Psoas muscle (tissue), 8 donors: ENCODE measurements around the gene TOP3A. TPM values are rescaled to one million over a fixed set of nuclear protein-coding genes. Genes with fewer than 3 reads are reported as not detected.

Source experiments
- ATAC-seq, 4 donors: fragments of 200-7000 bp; cut with Tn5 transposase; one replicate each; pipeline ENCODE4 v1.9.1; 2020; ENCODE audit warnings: moderate library complexity in 3 of 4, mild to moderate bottlenecking in 2 of 4
- DNase-seq, 2 donors: peaks; one replicate each; pipeline ENCODE4 v3.0.0-alpha.2; 2020
- H3K27ac ChIP-seq: fragments of 200-600 bp; one replicate; pipeline ENCODE4 v1.8.0; 2022
- H3K27me3 ChIP-seq, 3 donors: fragments of 200-600 bp in 1 of 3; one replicate each; pipeline versions ENCODE4 v1.6.1 to v1.8.0; 2013 to 2022; ENCODE audit warnings: low read length in 2 of 3, mild to moderate bottlenecking in 2 of 3, moderate library complexity in 1 of 3; ENCODE audit not compliant: insufficient read depth in 3 of 3
- H3K36me3 ChIP-seq, 2 donors: fragments of 200-600 bp in 1 of 2; one replicate each; pipeline versions ENCODE4 v1.6.1 to v1.8.0; 2013 to 2022; ENCODE audit warnings: low read depth in 1 of 2, mild to moderate bottlenecking in 1 of 2, moderate library complexity in 1 of 2; ENCODE audit not compliant: insufficient read depth in 1 of 2
- H3K4me1 ChIP-seq: fragments of 200-600 bp; one replicate; pipeline ENCODE4 v1.8.0; 2022
- H3K4me3 ChIP-seq: fragments of 200-600 bp; one replicate; pipeline ENCODE4 v1.8.0; 2022; ENCODE audit warnings: mild to moderate bottlenecking
- H3K9me3 ChIP-seq: fragments of 200-600 bp; one replicate; pipeline ENCODE4 v1.8.0; 2022
- CTCF ChIP-seq: fragments of 200-600 bp; IDR thresholded peaks from one replicate; pipeline ENCODE4 v1.8.0; 2022; ENCODE audit warnings: antibody characterized with exemption
- WGBS, 3 donors: extraction: QIAGEN DNeasy Blood & Tissue Kit; methylation state at CpG; one replicate each; pipeline versions ENCODE4 v1.1.6 to v1.1.7; 2013; 5-methylcytosine and 5-hydroxymethylcytosine counted together
- intact Hi-C, 2 donors: fragments of 100-400 bp; cut with DNase I; formaldehyde crosslinking; loops; one replicate each; pipeline versions ENCODE4 v1.11.0 to v1.14.2; 2022
- polyA plus RNA-seq, 3 donors: library from polyadenylated mRNA; stranded (reverse); fragments of 200-250 nt; gene quantifications; one replicate each; pipeline ENCODE4 v1.2.3, GENCODE V29; 2013
- total RNA-seq, 4 donors: library from RNA; stranded (reverse); fragmentation: NEBNext Ultra II Directional in 2 of 4; extraction: Animal tissue kit (Norgen Biotek cat#: 25700) in 2 of 4; gene quantifications; one replicate each; pipeline versions ENCODE4 v1.2.1 to v1.2.4, GENCODE V29; 2021 to 2023
- donor health status: healthy with polysubstance abuse.
- donor health status: DM: no; HTN: no; CAD: no; lungs with moderate emphysema.
- donor health status: Bipolar disorder and iron deficiency.
- donor health status: healthy.
- donor health status: DM: yes; HTN: yes; CAD: no.
- donor health status: DM: no; HTN: no; CAD: no.
- donor health status: DM: no; HTN: no; CAD: no.
- donor health status: DM: yes; HTN: yes; CAD: no.

The TOP3A gene
- total and polyA plus RNA-seq, 7 donors = 8.8 to 24.3 (median 13.6) TPM

DNA sequence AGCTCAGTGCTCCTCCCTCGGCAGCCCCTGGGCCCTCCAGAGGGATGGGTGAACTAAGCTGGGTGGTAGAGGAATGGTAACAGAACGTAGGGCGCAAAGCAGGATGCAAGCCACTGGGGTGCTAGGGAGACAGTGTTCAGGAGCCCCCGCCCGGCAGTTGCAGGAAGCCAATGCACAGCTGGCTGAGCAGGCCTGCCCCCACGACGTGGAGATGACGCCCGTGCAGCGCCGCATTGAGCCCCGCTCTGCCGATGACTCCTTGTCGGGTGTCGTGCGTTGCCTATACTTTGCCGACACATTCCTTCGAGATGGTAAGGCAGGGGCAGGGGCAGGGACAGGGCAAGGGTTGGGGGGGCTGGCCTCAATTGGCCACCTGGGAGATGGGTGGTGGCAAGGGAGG, 76.5 kb downstream of the TOP3A start:
- Histone ChIP-seq H3K4me1 (no peaks in the 10 kb centered on the region), H3K27ac (no peak overlapping the region), H3K36me3 (peaks cover 0 to 72% of the 10 kb centered on the region in 2 donors), H3K27me3 (no peaks in the 10 kb centered on the region), H3K9me3 (no peaks in the 10 kb centered on the region), H3K4me3 (no peak overlapping the region)
- WGBS, 3 donors = 91 to 94% (median 92%) methylated on average over 18 of the region's 18 CpGs
- no peak for TF ChIP-seq CTCF
- ATAC-seq (no peak), DNase-seq (no peak)
- intact Hi-C loops = no loop called here

DNA sequence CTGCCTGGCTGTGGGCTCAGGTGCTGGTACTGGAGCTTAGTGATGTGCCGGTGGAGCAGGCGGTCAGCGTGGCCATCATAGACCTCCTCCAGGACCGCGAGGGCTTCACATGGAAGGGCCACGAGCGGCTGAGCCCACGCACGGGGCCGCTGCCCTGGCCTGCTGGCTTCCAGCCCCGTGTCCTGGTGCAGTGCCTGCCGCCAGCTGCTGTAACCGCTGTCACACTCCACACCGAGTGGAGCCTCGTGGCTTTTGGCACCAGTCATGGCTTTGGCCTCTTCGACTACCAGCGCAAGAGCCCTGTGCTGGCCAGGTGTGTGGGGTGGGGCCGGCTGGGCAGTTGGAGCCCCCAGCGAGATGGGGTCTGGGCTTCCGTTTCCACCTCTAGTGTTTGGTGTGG, 77.3 kb downstream of the TOP3A start:
- no peak for TF ChIP-seq CTCF
- DNase-seq = no peak
- Histone ChIP-seq H3K36me3 (peaks cover 0 to 70% of the 10 kb centered on the region in 2 donors), H3K27ac (no peak overlapping the region), H3K4me3 (no peak overlapping the region), H3K9me3 (no peaks in the 10 kb centered on the region), H3K27me3 (no peaks in the 10 kb centered on the region), H3K4me1 (no peaks in the 10 kb centered on the region)
- intact Hi-C loops = no loop called here
- ATAC-seq = no peak
- 81 to 86% (median 85%) methylated on average over 20 of the region's 20 CpGs for WGBS, 3 donors

GRCh38 chr17:18236494-18236893, 78.3 kb downstream of the TOP3A start:
- Histone ChIP-seq H3K4me1 (no peaks in the 10 kb centered on the region), H3K4me3 (no peak overlapping the region), H3K27me3 (no peaks in the 10 kb centered on the region), H3K9me3 (no peaks in the 10 kb centered on the region), H3K36me3 (peaks cover 0 to 62% of the 10 kb centered on the region in 2 donors), H3K27ac (no peak overlapping the region)
- ATAC-seq (no peak), DNase-seq (no peak)
- intact Hi-C loops = no loop called here
- no peak for TF ChIP-seq CTCF
- WGBS, 3 donors = 90 to 94% (median 92%) methylated on average over 17 to 18 of the region's 18 CpGs

DNA sequence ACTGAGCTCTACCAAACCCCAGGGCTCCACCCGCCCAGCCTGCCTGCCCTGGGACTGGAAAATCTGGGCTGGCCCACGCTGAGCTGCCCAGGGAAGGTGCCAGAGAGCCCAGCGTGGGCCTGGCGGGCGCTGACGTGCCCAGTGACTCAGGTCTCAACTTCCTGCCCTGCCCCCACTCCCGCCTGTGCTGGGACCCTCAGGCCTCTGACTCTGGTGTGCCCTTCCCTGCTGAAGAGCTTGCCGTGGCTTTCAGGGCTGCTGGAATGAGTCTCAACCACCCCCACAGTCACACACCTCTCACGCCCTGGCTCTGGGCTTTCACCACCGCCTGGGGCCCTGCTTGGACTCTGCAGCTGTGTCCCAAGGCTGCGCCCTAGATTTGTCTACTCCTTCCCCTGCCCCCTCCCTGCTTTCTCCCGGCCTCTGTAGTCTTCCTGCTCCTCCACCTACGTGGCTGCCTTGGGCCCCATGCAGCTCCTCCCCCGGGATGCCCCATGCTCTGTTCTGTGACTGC, 79.0 kb downstream of the TOP3A start:
- WGBS, 3 donors = 75 to 87% (median 75%) methylated on average over 14 of the region's 14 CpGs
- TF ChIP-seq CTCF = no peak
- Histone ChIP-seq H3K27ac (no peak overlapping the region), H3K36me3 (peaks cover 0 to 55% of the 10 kb centered on the region in 2 donors), H3K9me3 (no peaks in the 10 kb centered on the region), H3K4me3 (no peak overlapping the region), H3K4me1 (no peaks in the 10 kb centered on the region), H3K27me3 (no peaks in the 10 kb centered on the region)
- ATAC-seq (peak in 3 of 4 donors; percentile 19 to 61 (median 31)), DNase-seq (peak in 1 of 2 donors; percentile 48)
- intact Hi-C loops = no loop called here

DNA sequence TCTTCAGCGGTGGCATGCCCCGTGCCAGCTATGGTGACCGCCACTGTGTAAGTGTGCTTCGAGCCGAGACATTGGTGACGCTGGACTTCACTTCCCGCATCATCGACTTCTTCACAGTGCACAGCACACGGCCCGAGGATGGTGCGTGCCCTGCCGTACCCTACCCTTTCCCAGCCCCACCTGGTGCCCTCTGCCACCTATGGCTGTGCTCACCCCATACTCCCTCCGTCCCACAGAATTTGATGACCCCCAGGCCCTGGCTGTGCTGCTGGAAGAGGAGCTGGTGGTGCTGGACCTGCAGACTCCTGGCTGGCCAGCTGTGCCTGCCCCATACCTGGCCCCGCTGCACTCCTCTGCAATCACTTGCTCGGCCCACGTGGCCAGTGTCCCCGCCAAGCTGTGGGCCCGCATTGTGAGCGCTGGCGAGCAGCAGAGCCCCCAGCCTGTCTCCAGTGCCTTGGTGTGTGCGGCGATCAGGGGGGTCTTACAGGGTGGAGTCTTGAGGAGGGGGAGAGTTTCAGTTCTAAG, 79.9 kb downstream of the TOP3A start:
- H3K4me3 ChIP-seq = no peak overlapping the region

More for the DNA sequence above, 79.9 kb downstream of the TOP3A start:
- Histone ChIP-seq H3K36me3 (peaks cover 0 to 52% of the 10 kb centered on the region in 2 donors), H3K4me1 (no peaks in the 10 kb centered on the region), H3K27ac (no peak overlapping the region), H3K9me3 (no peaks in the 10 kb centered on the region), H3K27me3 (no peaks in the 10 kb centered on the region)
- ATAC-seq = no peak
- DNase-seq = no peak
- no peak for TF ChIP-seq CTCF
- 96 to 97% (median 96%) methylated on average over 22 of the region's 22 CpGs for WGBS, 3 donors
- intact Hi-C loops = no loop called here
